ENCODE data around the gene NDUFS3. TPM values are rescaled to one million over a fixed set of nuclear protein-coding genes. Genes with fewer than 3 reads are reported as not detected.

Gene NDUFS3
- total and polyA plus RNA-seq, 7 donors = 74.4 to 323 (median 106) TPM

- Histone ChIP-seq H3K4me1 (peaks cover 0 to 58% (median 42%) of the 10 kb centered on the region in 4 donors), H3K4me3 (no peak overlapping the region), H3K27ac (peak overlapping the region in 2 of 4 donors; percentile 93 to 95), H3K27me3 (no peaks in the 10 kb centered on the region), H3K36me3 (no peaks in the 10 kb centered on the region), H3K9me3 (no peaks in the 10 kb centered on the region)
- intact Hi-C loops (cut with DNase I) = loop anchor here (5.0 kb wide), 2 partner anchors 33 to 83 kb away; no protein-coding TSS in a partner anchor
- no peak for DNase-seq
- TF ChIP-seq POLR2A (IDR thresholded peaks at IDR 0.05) (no peak), POLR2AphosphoS5 (IDR thresholded peaks at IDR 0.05) (no peak), EP300 (IDR thresholded peaks at IDR 0.05) (no peak)
- TF ChIP-seq, protein P1, sequence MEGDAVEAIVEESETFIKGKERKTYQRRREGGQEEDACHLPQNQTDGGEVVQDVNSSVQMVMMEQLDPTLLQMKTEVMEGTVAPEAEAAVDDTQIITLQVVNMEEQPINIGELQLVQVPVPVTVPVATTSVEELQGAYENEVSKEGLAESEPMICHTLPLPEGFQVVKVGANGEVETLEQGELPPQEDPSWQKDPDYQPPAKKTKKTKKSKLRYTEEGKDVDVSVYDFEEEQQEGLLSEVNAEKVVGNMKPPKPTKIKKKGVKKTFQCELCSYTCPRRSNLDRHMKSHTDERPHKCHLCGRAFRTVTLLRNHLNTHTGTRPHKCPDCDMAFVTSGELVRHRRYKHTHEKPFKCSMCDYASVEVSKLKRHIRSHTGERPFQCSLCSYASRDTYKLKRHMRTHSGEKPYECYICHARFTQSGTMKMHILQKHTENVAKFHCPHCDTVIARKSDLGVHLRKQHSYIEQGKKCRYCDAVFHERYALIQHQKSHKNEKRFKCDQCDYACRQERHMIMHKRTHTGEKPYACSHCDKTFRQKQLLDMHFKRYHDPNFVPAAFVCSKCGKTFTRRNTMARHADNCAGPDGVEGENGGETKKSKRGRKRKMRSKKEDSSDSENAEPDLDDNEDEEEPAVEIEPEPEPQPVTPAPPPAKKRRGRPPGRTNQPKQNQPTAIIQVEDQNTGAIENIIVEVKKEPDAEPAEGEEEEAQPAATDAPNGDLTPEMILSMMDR (IDR thresholded peaks at IDR 0.05) = no peak
- 76 to 82% methylated on average over 10 of the region's 10 CpGs for WGBS, 2 donors
These were observed 28.4 kb upstream of the NDUFS3 start for GRCh38 chr11:47550288-47551047.

GRCh38 chr11:47551086-47551485 lies 27.8 kb upstream of the NDUFS3 start:
- intact Hi-C loops (cut with DNase I) = loop anchor here (5.0 kb wide), 2 partner anchors 34 to 84 kb away; no protein-coding TSS in a partner anchor
- H3K4me1 ChIP-seq = peaks cover 0 to 58% (median 42%) of the 10 kb centered on the region in 4 donors
- H3K9me3 ChIP-seq = no peaks in the 10 kb centered on the region
- peak overlapping the region in 1 of 4 donors; percentile 97 for H3K4me3 ChIP-seq
- H3K27me3 ChIP-seq = no peaks in the 10 kb centered on the region
- TF ChIP-seq POLR2AphosphoS5 (IDR thresholded peaks at IDR 0.05) (no peak), POLR2A (IDR thresholded peaks at IDR 0.05) (no peak), EP300 (IDR thresholded peaks at IDR 0.05) (no peak)
- TF ChIP-seq, protein P1 (IDR thresholded peaks at IDR 0.05) = no peak
- no peaks in the 10 kb centered on the region for H3K36me3 ChIP-seq
- no peak for DNase-seq
- peak overlapping the region in 3 of 4 donors; percentile 93 to 95 (median 94) for H3K27ac ChIP-seq

GRCh38 chr11:47552056-47552565 lies 26.8 kb upstream of the NDUFS3 start:
- Histone ChIP-seq H3K4me3 (peak overlapping the region; percentile 85 to 97 (median 94)), H3K36me3 (no peaks in the 10 kb centered on the region), H3K9me3 (no peaks in the 10 kb centered on the region), H3K27ac (peak overlapping the region; percentile 87 to 95 (median 94)), H3K4me1 (peaks cover 0 to 57% (median 41%) of the 10 kb centered on the region in 4 donors), H3K27me3 (no peaks in the 10 kb centered on the region)
- TF ChIP-seq, protein P1 (IDR thresholded peaks at IDR 0.05) = no peak
- no peak for TF ChIP-seq POLR2AphosphoS5 (IDR thresholded peaks at IDR 0.05)
- no peak for TF ChIP-seq EP300 (IDR thresholded peaks at IDR 0.05)
- no peak for TF ChIP-seq POLR2A (IDR thresholded peaks at IDR 0.05)
- WGBS, 2 donors = 1 to 2% methylated on average over 22 of the region's 22 CpGs
- intact Hi-C loops (cut with DNase I) = loop anchor here (2.0 to 5.0 kb wide), 3 partner anchors 35 to 125 kb away; partner anchors contain the start of gene PSMC3
- peak; percentile 69 for DNase-seq

DNA sequence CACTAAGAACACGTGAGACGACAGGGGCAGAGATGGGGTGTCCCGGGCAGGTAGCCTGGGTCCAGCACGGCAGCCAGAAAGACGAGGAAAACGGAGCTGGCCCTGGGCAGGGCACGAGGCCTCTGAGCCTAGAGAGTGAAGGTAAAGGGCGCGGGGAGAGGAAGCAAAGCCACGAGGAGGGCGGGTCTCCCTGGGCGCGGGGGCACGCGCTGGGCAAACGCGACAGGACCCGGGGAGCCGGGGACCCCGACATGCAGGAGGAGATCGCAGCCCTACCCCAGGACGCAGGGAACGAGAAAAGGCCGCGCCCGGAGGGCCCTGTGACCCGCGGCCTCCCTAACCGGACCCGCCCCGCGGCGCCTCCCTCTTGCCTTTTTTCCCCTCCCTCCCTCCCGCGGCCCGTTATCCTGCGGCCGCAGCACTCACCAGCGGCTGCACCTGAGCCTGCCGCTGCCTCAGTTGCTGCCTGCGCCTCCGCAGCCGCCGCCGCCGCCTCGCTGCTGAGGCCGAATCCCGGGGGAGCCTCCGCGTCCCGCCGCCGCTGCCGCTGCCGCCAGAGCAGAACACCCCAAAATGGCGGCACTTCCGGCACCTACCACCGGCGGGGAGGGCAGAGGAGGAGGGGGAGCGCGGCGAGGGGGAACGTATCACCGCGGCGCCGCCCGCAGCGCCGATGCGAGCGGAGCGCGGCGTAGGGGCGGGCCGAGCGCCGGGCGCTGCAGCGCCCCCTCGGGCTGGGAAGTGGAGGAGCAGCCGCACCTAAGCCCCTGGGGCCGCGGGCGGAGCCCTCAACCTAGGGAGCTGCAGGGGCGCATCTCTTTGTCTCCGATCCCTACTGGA lies 26.1 kb upstream of the NDUFS3 start, which contains the start of gene CELF1:
Gene CELF1, minus strand, starts transcription at position 567 of the 840 bp plus-strand sequence. CDS start 53,609 bp downstream, outside the sequence.
- intact Hi-C loops (cut with DNase I) = loop anchor here (2.0 to 5.0 kb wide), 3 partner anchors 35 to 126 kb away; partner anchors contain the start of gene PSMC3
- Histone ChIP-seq H3K4me3 (peak within 1 kb of the TSS; percentile 85 to 97 (median 94)), H3K27ac (peak within 1 kb of the TSS; percentile 87 to 95 (median 94)), H3K36me3 (no peaks in the 10 kb centered on the region), H3K9me3 (no peaks in the 10 kb centered on the region), H3K4me1 (peaks cover 0 to 50% (median 35%) of the 10 kb centered on the region in 4 donors), H3K27me3 (no peaks in the 10 kb centered on the region)
- 1% methylated on average over 89 of the region's 89 CpGs for WGBS, 2 donors
- TF ChIP-seq EP300 (IDR thresholded peaks at IDR 0.05) (no peak), POLR2AphosphoS5 (IDR thresholded peaks at IDR 0.05) (peak; percentile 71 to 90 (median 81)), POLR2A (IDR thresholded peaks at IDR 0.05) (peak in 1 of 2 donors; percentile 36)
- TF ChIP-seq, protein P1 (IDR thresholded peaks at IDR 0.05) = peak; percentile 26 to 95 (median 62)
- peak; percentile 95 for DNase-seq
